GM19468 (cell line): Measurements from ENCODE around the gene SRPRA.
A peak's percentile ranks its signal among the peaks of the same experiment; 100 is the strongest.
"Not testable (repeated sequence)": the region's sequence is repeated elsewhere in the genome, so short reads cannot be mapped to it uniquely, and the experiment has no call there.

Source experiments
- ATAC-seq: cut with Tn5 transposase; IDR thresholded peaks from one replicate; pipeline ENCODE4 v1.9.1; 2021; ENCODE audit warnings: mild to moderate bottlenecking, moderate library complexity, moderate number of reproducible peaks; ENCODE audit not compliant: unreplicated experiment; ENCODE audit errors: extremely low read depth

SRPRA gene

GRCh38 chr11:126284829-126285228 is 16.1 kb upstream of the SRPRA start:
- peak; percentile 63 for ATAC-seq

- no peak for ATAC-seq
These were observed 14.3 kb upstream of the SRPRA start, which contains the start of gene TIRAP for GRCh38 chr11:126282736-126283591. TSS of gene TIRAP (plus strand) at chr11:126283093. CDS start at chr11:126290895, 7,802 bp downstream.

- ATAC-seq, result no peak
These were observed 13.7 kb upstream of the SRPRA start for GRCh38 chr11:126282361-126282735.

GRCh38 chr11:126281666-126282175 is 13.0 kb upstream of the SRPRA start:
- ATAC-seq, result no peak

GRCh38 chr11:126281245-126281644 is 12.6 kb upstream of the SRPRA start:
- no peak for ATAC-seq

GRCh38 chr11:126280595-126280994 is 11.9 kb upstream of the SRPRA start:
- ATAC-seq, result no peak

GRCh38 chr11:126279191-126279590 is 10.5 kb upstream of the SRPRA start:
- no peak for ATAC-seq

GRCh38 chr11:126277780-126278179 is 9.1 kb upstream of the SRPRA start:
- ATAC-seq, result no peak

GRCh38 chr11:126277322-126277721 is 8.6 kb upstream of the SRPRA start:
- ATAC-seq, result no peak

GRCh38 chr11:126268361-126268707 is 361 bp downstream of the SRPRA start:
- no peak for ATAC-seq

- ATAC-seq, result no peak
These were observed 1.0 kb downstream of the SRPRA start for GRCh38 chr11:126267650-126268049.

GRCh38 chr11:126265811-126266210 is 2.9 kb downstream of the SRPRA start:
- ATAC-seq, result no peak

GRCh38 chr11:126263489-126263888 is 5.2 kb downstream of the SRPRA start:
- ATAC-seq, result no peak

GRCh38 chr11:126262216-126262615 is 6.5 kb downstream of the SRPRA start:
- ATAC-seq, result no peak

GRCh38 chr11:126257764-126258163 is 10.9 kb downstream of the SRPRA start:
- ATAC-seq, result no peak

GRCh38 chr11:126257144-126257543 is 11.6 kb downstream of the SRPRA start:
- ATAC-seq, result no peak

- ATAC-seq, result no peak
These were observed 12.5 kb downstream of the SRPRA start for GRCh38 chr11:126256216-126256615.

GRCh38 chr11:126255507-126255906 is 13.2 kb downstream of the SRPRA start:
- not testable (repeated sequence) for ATAC-seq

- ATAC-seq, result no peak
These were observed 13.9 kb downstream of the SRPRA start for GRCh38 chr11:126254819-126255218.

- ATAC-seq, result no peak
These were observed 15.4 kb downstream of the SRPRA start for GRCh38 chr11:126253265-126253664.

- ATAC-seq, result no peak
These were observed 22.1 kb downstream of the SRPRA start for GRCh38 chr11:126246636-126247035.

GRCh38 chr11:126233391-126233790 is 35.3 kb downstream of the SRPRA start:
- no peak for ATAC-seq
